ENCODE results near the gene PRDM16. TPM values are rescaled to one million over a fixed set of nuclear protein-coding genes. Genes with fewer than 3 reads are reported as not detected.
A peak's percentile ranks its signal among the peaks of the same experiment; 100 is the strongest.

Gene PRDM16
- total RNA-seq, 1 experiment from 2014 or later = 0.17 TPM

GRCh38 chr1:3114131-3114744, 45.2 kb downstream of the PRDM16 start:
- no peak overlapping the region for H3K27ac ChIP-seq (ENCODE audit: insufficient read length, low read depth, low read length)
- no peak overlapping the region for H4K8ac ChIP-seq (replicated peaks; ENCODE audit: insufficient read length, low read depth, low read length)
- no peak overlapping the region for H3K14ac ChIP-seq (ENCODE audit: insufficient read depth, low read length)
- Mint-ChIP-seq H3K27me3 (ENCODE audit: low read depth) (peaks cover 3% of the 10 kb centered on the region), H3K4me1 (peaks cover 0 to 17% of the 10 kb centered on the region in 2 experiments; a peak in 1 of 4 replicates), H3K9me3 (peaks cover 0 to 2% of the 10 kb centered on the region in 2 experiments; a peak in 1 of 5 replicates), H3K36me3 (ENCODE audit: insufficient read depth in 1 of 3, low read depth in 3 of 3) (no peaks in the 10 kb centered on the region; a peak in 1 of 7 replicates), H3K27ac (peak overlapping the region in 1 of 3 experiments; percentile 60; a peak in 2 of 7 replicates), H3K4me3 (no peak overlapping the region)
- H3K18ac ChIP-seq (ENCODE audit: insufficient read length, low read depth, low read length) = no peak overlapping the region
- H3K4me2 ChIP-seq (ENCODE audit: insufficient read depth, insufficient read length, low read length) = no peak overlapping the region
- H3K56ac ChIP-seq (ENCODE audit: insufficient read length, low read depth, low read length) = no peak overlapping the region
- no peak for DNase-seq
- no peaks in the 10 kb centered on the region for H3K79me1 ChIP-seq (ENCODE audit: insufficient read depth, low read depth, low read length, poor library complexity, severe bottlenecking)
- H3K4ac ChIP-seq (ENCODE audit: low read depth, low read length) = no peak overlapping the region
- H3T11ph ChIP-seq (ENCODE audit: low read length) = no peak overlapping the region
- no peaks in the 10 kb centered on the region for H3K9me3 ChIP-seq (ENCODE audit: control insufficient read depth, low read depth, low read length)
- H2BK20ac ChIP-seq (ENCODE audit: low read depth, low read length, poor library complexity, severe bottlenecking) = no peak overlapping the region
- no peaks in the 10 kb centered on the region for H3K27me3 ChIP-seq (ENCODE audit: insufficient read depth, low read length)
- H3K23ac ChIP-seq (ENCODE audit: insufficient read length, low read depth, low read length) = no peak overlapping the region
- no peak overlapping the region for H2BK5ac ChIP-seq (ENCODE audit: insufficient read length, low read length)
- H4K20me1 ChIP-seq (ENCODE audit: control insufficient read depth, insufficient read depth, insufficient read length) = no peaks in the 10 kb centered on the region
- no peak overlapping the region for H4K91ac ChIP-seq (ENCODE audit: insufficient read length, low read depth, low read length)
- H3K4me1 ChIP-seq (ENCODE audit: insufficient read depth, low read length) = no peaks in the 10 kb centered on the region
- WGBS (ENCODE audit: extremely low coverage, insufficient read length, low lambda C conversion rate) = no CpG with 5 or more reads among the region's 49 CpGs
- no peak overlapping the region for H4K5ac ChIP-seq (ENCODE audit: insufficient read length, low read depth, low read length)
- H3K9ac ChIP-seq (ENCODE audit: extremely low read depth, insufficient read length, low read length) = no peak overlapping the region
- no peaks in the 10 kb centered on the region for H3K23me2 ChIP-seq (ENCODE audit: insufficient read length, low read depth, low read length, poor library complexity, severe bottlenecking)
- no peak for TF ChIP-seq CTCF (conservative IDR thresholded peaks at IDR 0.05)
- H2AFZ ChIP-seq (ENCODE audit: low read length) = no peak overlapping the region
- no peak overlapping the region for H2AK5ac ChIP-seq (ENCODE audit: insufficient read length, low read length)
- no peak overlapping the region for H2BK120ac ChIP-seq (ENCODE audit: low read depth, low read length, poor library complexity, severe bottlenecking)
- H2BK12ac ChIP-seq (ENCODE audit: insufficient read length, low read depth, low read length) = no peak overlapping the region
- H3K79me2 ChIP-seq (ENCODE audit: insufficient read depth, low read length) = no peaks in the 10 kb centered on the region
- no peak overlapping the region for H2BK15ac ChIP-seq (ENCODE audit: low read depth, low read length)

All from H9 (cell line).